Mucosa of descending colon (tissue), 3 donors: Measurements from ENCODE around the gene FAM234A. TPM values are rescaled to one million over a fixed set of nuclear protein-coding genes. Genes with fewer than 3 reads are reported as not detected.
"Not testable (repeated sequence)": the region's sequence is repeated elsewhere in the genome, so short reads cannot be mapped to it uniquely, and the experiment has no call there.

Source experiments
- ATAC-seq: fragments of 200-7000 bp; cut with Tn5 transposase; one replicate; pipeline ENCODE4 v1.9.1; 2020; ENCODE audit warnings: mild to moderate bottlenecking, moderate library complexity
- DNase-seq, 3 donors: peaks; one replicate each; pipeline ENCODE4 v3.0.0-alpha.2; 2020
- H3K36me3 ChIP-seq: fragments of 200-600 bp; one replicate; pipeline ENCODE4 v1.8.0; 2021; ENCODE audit warnings: low read depth, mild to moderate bottlenecking
- H3K4me1 ChIP-seq: fragments of 200-600 bp; one replicate; pipeline ENCODE4 v1.8.0; 2021; ENCODE audit warnings: low read depth, mild to moderate bottlenecking
- H3K4me3 ChIP-seq: fragments of 200-600 bp; one replicate; pipeline ENCODE4 v1.8.0; 2021; ENCODE audit warnings: mild to moderate bottlenecking
- H3K9me3 ChIP-seq: fragments of 200-600 bp; one replicate; pipeline ENCODE4 v1.8.0; 2021; ENCODE audit warnings: mild to moderate bottlenecking
- CTCF ChIP-seq: fragments of 200-600 bp; IDR thresholded peaks from one replicate; pipeline ENCODE4 v1.8.0; 2022; ENCODE audit warnings: antibody characterized with exemption, mild to moderate bottlenecking
- intact Hi-C, 2 donors: fragments of 100-400 bp; cut with DNase I in 1 of 2; cut with micrococcal nuclease in 1 of 2; formaldehyde crosslinking; loops; one replicate each; pipeline versions ENCODE4 v1.11.0 to v1.11.1; 2022; cut with DNase I, micrococcal nuclease
- total RNA-seq, 3 donors: library from RNA; stranded (reverse); fragmentation: NEBNext Ultra II Directional in 2 of 3; extraction: Animal tissue kit (Norgen Biotek cat#: 25700) in 2 of 3; gene quantifications; one replicate each; pipeline versions ENCODE4 v1.2.1 to v1.2.4, GENCODE V29; 2021 to 2023
- donor health status: DM: no; HTN: no; CAD: no; lungs with moderate emphysema.
- donor health status: DM: no; HTN: no; CAD: no.
- donor health status: DM: no; HTN: yes; CAD: no.

Gene FAM234A
- total RNA-seq, 3 donors from 2014 or later, result 87.1 to 129 (median 99.1) TPM

DNA sequence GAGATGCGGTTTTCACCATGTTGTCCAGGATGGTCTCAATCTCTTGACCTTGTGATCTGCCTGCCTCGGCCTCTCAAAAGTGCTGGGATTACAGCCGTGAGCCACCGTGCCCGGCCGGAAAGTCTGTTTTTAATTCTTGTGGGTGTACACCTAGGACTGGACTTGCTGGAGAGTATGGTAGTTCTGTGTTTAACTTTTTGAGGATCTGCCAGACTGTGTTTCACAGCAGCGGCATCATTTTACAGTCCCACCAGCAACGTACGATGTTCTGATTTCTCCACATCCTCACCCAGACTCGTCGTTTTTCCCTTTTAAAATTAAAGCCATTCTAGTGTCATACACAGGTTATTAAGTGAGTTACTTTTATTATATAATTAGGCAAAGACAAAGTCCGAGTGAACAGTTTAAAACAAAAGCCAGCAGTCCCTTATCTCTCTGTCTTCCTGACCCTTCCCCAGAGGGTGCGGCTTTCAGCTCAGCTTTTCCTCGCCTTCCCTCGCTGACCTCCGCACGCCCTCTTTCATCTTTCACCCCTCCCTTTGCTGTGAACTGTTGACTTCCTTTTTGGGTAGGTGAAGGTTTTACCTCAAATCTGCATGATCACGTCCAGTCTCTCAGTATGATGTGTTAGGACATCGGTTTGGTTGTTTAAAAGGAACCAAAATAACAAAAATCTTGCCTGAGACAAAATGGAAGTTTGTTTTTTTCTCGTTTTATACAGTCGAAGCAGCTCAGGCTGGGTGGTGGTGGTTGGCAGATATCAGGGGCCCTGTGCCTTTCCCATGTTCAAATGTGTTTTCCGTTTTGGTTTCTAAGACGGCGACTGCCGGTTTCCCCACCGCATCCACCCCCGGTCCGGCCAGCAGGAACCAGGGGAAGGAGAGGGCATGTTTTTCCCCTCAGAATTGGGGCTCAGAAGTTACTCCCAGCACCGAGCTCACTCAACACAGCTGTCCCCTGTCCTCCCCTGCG lies 18.0 kb downstream of the FAM234A start:
- Histone ChIP-seq H3K36me3 (no peaks in the 10 kb centered on the region), H3K9me3 (no peaks in the 10 kb centered on the region), H3K4me1 (peaks cover 31% of the 10 kb centered on the region), H3K4me3 (no peak overlapping the region)
- intact Hi-C loops, result no loop called here
- no peak for TF ChIP-seq CTCF
- ATAC-seq, result peak; percentile 90
- DNase-seq, result peak; percentile 64 to 76 (median 65)

DNA sequence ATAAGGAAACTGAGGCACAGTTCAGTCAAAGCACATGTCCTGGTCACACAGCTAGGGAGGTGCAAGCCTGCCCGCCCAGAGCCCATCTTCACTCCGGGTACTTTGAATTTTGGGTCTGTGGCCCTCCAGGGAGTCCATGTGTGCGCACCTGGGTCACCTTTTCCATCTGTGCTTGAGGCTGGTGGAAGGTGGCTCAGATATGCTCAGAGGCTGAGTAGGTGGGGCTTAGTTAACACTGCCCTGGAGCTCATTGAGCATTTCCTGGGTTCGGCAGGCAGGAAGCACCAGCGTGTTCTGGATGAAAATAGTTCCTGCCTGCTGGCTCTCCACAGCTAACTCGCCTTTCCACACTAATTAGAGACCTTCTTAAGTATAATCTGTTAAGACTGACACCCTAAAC lies 19.2 kb downstream of the FAM234A start:
- intact Hi-C loops, result no loop called here
- H3K4me3 ChIP-seq, result no peak overlapping the region
- ATAC-seq (peak; percentile 76), DNase-seq (peak in 2 of 3 donors; percentile 54 to 57)
- peaks cover 31% of the 10 kb centered on the region for H3K4me1 ChIP-seq
- H3K36me3 ChIP-seq, result no peaks in the 10 kb centered on the region
- no peaks in the 10 kb centered on the region for H3K9me3 ChIP-seq
- TF ChIP-seq CTCF, result no peak

DNA sequence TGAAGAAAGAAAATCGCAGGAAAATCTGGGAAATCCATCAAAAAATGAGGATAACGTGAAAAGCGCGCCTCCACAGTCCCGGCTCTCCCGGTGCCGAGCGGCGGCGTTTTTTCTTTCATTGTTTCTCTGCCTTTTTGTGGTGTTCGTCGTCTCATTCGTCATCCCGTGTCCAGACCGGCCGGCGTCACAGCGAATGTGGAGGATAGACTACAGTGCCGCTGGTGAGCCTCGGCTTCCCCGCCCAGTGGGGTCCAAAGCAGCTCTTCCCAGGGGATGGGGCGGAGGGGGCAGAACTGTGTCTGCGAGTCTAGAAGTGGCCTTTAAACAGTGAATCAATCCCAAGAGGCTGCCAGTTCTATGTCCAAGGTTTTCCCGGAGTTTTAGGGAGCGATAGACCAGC lies 19.8 kb downstream of the FAM234A start:
- Histone ChIP-seq H3K9me3 (no peaks in the 10 kb centered on the region), H3K36me3 (no peaks in the 10 kb centered on the region), H3K4me3 (no peak overlapping the region), H3K4me1 (peaks cover 31% of the 10 kb centered on the region)
- ATAC-seq (no peak), DNase-seq (no peak)
- intact Hi-C loops, result no loop called here
- no peak for TF ChIP-seq CTCF

DNA sequence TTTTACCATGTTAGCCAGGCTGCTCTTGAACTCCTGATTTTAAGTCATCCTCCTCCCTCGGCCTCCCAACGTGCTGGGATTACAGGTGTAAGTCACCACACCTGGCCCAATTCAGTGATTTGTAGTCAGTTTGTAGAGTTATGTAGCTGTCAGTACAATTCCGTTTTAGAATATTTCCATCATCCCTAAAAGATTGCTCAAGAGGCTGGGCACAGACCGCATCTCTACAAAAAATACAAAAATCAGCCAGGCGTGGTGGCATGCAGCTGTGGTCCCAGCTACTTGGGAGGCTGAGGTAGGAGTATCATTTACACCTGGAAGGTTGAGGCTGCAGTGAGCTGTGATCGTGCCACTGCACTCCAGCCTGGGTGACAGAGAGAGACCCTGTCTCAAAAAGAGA lies 20.6 kb downstream of the FAM234A start:
- H3K4me1 ChIP-seq, result peaks cover 28% of the 10 kb centered on the region
- no peak for TF ChIP-seq CTCF
- no peak for ATAC-seq

GRCh38 chr16:258091-258490 lies 23.5 kb downstream of the FAM234A start:
- H3K36me3 ChIP-seq, ATAC-seq, DNase-seq, H3K9me3 ChIP-seq, intact Hi-C loops, H3K4me3 ChIP-seq: not testable (repeated sequence)
- peaks cover 14% of the 10 kb centered on the region for H3K4me1 ChIP-seq

More for the DNA sequence above, 20.6 kb downstream of the FAM234A start:
- Histone ChIP-seq H3K9me3 (no peaks in the 10 kb centered on the region), H3K36me3 (no peaks in the 10 kb centered on the region), H3K4me3 (no peak overlapping the region)
- intact Hi-C loops, result no loop called here
- DNase-seq, result no peak

GRCh38 chr16:259226-259625 lies 24.6 kb downstream of the FAM234A start:
- DNase-seq, result no peak
- intact Hi-C loops, result no loop called here
- peaks cover 2% of the 10 kb centered on the region for H3K4me1 ChIP-seq
- TF ChIP-seq CTCF, result no peak
- H3K36me3 ChIP-seq, result no peaks in the 10 kb centered on the region
- H3K4me3 ChIP-seq, result no peak overlapping the region
- H3K9me3 ChIP-seq, result no peaks in the 10 kb centered on the region
- no peak for ATAC-seq
